HG03457 (cell line): ENCODE measurements around the gene CNTNAP2.

Experiments used
- ATAC-seq: cut with Tn5 transposase; IDR thresholded peaks from one replicate; pipeline ENCODE4 v1.9.1; 2021; ENCODE audit warnings: moderate number of reproducible peaks; ENCODE audit not compliant: unreplicated experiment

Gene CNTNAP2

GRCh38 chr7:146116521-146117222 is at the start of gene CNTNAP2:
Gene CNTNAP2, plus strand, starts transcription at chr7:146116801. Its CDS starts 76 bp downstream, at chr7:146116877.
- no peak for ATAC-seq

- no peak for ATAC-seq
Observed at GRCh38 chr7:146067880-146068279, 48.7 kb upstream of the CNTNAP2 start.

- ATAC-seq: no peak
Observed at GRCh38 chr7:146074195-146074765, 42.3 kb upstream of the CNTNAP2 start.

- ATAC-seq: no peak
Observed at GRCh38 chr7:146076344-146076743, 40.3 kb upstream of the CNTNAP2 start.

- ATAC-seq: no peak
Observed at GRCh38 chr7:146084086-146084485, 32.5 kb upstream of the CNTNAP2 start.

- ATAC-seq: no peak
Observed at GRCh38 chr7:146090023-146090645, 26.5 kb upstream of the CNTNAP2 start.

DNA sequence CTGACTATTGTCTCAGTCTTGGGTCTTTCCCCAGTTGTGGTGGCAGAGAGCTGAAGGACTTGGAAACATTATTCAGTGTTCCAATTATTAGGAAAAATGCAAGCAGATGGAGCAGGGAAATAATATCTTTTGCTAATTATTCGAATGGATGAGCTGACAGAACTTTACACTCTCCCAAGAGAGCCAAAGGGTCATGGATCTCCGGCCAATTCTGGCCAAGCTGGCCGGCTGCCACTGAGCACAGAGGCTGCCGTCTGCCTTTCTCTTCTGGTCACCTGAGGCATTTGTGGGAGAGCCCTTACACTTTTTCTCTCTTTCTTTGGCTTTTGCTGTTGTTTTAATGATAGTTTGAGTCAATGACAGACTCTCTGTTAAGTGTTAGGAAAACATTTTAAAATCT is 22.2 kb upstream of the CNTNAP2 start:
- no peak for ATAC-seq

DNA sequence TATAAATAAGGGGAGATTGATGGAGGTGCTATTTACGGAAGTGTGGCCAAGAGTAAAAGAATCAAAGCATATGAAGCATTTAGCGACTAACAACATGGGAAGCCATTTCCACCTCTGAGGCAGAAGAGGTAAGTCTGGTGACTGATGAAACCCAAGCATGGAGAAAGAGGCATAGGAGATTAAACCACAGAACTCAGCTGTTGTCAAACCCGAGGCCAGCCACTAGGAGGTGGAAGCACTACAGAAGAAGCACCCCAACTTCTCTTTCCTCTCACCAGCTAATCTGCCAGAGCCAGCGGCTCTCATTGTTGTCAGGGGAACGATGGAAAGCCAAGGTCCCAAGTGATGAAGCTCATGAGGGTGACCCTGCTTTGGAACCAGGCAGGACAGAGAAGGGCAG is 19.6 kb upstream of the CNTNAP2 start:
- no peak for ATAC-seq

DNA sequence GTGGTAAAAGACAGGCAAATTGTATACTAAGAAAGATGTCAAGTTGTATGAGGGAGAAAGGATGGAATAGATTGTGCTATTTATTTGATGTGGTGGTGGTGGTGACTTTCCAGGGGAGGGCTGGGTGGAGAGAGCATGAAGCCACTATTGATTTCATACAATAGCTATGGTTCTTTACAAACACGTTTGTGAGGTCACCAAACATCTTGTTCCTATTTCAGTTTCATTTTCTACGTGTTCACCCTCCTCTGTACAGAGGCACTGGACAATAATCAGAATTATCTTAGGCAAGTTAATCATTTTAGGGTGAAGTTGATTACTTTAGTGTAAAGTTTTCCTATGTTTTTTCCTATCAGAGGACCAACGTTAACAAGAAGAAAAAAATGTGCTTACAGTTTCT is 10.3 kb upstream of the CNTNAP2 start:
- no peak for ATAC-seq

- no peak for ATAC-seq
Observed at GRCh38 chr7:146112755-146113154, 3.8 kb upstream of the CNTNAP2 start.

DNA sequence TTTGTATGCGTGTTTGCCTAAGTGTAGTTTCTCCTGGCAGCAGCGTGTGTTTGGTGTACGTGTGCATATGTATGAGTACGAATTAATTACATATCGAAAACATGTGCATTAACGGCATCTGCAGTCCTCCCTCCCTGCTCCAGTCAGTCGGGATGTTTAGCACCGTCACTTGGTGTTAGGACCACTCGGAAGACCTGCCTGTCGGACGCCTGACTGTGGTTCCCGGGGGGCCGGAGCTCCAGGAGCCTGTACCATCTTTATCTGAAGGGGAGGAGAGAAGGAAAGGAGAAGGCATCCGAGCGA is 1.1 kb upstream of the CNTNAP2 start:
- no peak for ATAC-seq

DNA sequence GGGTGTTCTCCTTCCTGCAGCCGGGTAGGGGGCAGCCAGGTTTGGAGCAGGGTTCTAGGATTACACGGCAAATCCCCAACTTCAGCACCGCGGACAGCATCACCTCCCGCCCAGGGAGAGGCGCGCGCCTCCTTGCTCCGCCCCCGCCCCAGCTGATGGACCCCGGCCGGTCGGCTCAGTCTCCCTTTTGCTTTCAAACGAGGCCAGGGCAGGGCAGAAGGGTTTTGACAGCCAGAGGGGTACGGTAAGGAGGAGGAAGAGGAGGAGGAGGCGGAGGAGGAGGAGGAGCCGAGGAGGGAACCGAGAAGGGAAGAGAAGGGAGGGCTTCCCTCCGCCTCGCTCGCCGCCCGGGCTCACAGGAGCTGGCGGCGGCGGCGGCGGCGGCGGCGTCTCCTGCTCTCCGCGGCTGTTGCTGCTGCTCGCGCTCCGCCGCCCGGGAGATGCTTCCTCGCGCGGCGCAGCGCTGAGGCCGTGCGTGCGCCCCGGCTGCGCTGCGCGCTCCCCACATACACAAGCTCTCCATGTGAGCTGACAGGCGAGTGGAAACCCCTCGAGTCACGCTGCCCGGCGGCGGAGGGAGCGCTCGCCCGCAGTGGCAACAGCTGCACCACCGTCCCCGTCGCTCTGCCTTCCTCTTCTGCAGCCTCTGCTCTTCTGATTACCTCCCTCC is 615 bp upstream of the CNTNAP2 start:
- no peak for ATAC-seq

DNA sequence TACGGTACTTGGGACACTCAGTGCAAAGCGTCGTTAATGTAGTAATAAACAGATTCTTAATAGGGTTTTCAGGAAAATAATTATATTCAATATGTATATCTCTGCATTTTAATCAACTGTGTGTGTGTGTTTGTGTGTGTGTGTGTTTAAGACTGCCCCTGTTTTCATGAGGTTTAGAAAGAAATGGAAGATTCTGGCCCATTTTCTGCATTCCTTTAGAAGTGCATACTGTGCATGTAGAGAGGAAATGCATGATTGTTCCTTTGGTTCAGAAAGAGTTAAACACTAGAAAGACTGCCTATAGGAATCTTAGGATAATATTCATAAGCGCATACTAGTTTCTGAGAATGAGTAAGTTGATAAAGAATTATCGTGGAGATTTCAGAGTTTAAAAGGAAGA is 975 bp downstream of the CNTNAP2 start:
- no peak for ATAC-seq

DNA sequence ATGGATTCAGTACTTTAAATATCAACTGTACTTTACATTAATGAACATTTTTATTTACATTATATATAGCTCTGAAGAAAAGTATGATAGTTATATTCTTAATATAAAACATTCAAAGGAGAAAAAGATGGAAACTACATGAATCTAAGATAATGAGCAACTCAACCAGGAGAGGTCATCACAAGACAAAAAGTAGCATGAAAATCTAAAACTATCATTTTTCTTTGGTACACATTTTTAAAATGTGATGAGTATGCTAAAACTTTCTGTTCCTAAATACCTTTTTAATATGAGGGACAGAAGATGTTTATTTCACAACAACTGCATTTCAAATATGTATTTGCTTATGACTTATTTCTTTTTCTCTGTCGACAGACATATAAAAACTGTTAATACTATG is 2.4 kb downstream of the CNTNAP2 start:
- no peak for ATAC-seq

GRCh38 chr7:146123715-146124114 is 7.1 kb downstream of the CNTNAP2 start:
- no peak for ATAC-seq

GRCh38 chr7:146126767-146127509 is 10.3 kb downstream of the CNTNAP2 start:
- no peak for ATAC-seq

DNA sequence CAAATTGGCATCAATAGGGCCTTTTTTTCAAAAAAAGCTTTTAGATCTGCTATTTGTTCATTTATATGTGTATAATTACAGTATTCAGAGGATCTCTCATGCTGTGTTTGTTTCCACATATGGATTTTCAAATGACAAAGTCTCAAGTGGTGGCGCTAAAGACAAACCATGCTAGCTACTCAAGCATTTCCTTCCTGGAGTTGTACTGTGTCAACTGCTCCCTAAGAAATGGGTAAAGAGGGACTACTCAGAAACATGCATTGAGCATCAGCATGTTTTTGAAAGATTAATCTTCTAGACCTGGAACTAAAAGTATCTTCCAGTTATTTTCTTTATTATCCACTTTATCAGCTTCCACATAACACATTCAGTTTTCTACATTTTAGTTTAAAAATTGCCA is 12.7 kb downstream of the CNTNAP2 start:
- ATAC-seq: no peak

DNA sequence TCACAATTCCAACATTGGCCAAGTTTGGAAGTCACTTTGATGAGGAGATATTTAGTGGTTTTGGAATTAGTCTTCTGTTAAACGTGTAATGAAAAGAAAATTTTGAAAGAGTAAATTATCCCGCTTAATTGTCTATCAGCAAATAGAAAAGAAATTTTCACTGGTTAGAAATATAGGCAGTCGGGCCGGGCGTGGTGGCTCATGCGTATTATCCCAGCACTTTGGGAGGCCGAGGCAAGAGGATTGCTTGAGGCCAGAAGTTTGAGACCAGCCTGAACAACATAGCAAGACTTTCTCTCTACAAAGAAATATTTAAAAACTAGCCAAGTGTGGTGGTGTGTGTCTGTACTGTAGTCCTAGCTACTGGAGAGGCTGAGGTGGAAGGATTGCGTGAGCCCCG is 13.4 kb downstream of the CNTNAP2 start:
- ATAC-seq: no peak

- ATAC-seq: no peak
Observed at GRCh38 chr7:146131701-146132100, 15.1 kb downstream of the CNTNAP2 start.

DNA sequence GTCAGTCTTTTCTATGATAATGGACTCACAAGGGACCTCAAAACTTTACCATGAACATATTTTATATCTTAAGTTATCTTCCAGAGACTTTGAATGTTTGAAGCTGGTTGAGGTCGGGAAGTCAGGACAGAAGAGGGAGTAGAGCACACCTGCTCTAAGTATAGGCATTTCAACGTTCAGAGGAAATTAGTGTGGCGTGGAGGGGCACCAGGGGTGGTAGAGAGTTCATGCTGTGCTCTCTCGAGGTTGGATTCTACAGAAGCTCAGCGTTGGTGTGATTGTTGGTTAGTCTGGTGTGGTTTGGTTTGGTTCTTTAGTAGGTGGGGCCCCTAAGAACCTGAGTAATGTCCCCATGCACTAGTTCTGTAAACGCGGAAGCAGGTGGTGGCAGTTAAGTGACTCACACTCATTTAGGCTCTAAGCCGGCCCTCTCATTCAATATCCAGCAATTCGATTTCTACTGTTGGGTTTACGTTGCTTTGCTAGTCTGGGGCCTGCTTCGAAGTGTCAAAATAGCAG is 19.8 kb downstream of the CNTNAP2 start:
- no peak for ATAC-seq

GRCh38 chr7:146138926-146139325 is 22.3 kb downstream of the CNTNAP2 start:
- ATAC-seq: no peak
